AG08396 (cell line): ENCODE results near the gene SIM1.

Experiments
- DNase-seq: peaks from one replicate; pipeline ENCODE4 v3.0.0; 2012; ENCODE audit warnings: low spot score, mixed read lengths

SIM1 gene

GRCh38 chr6:100353276-100354015, 111.3 kb downstream of the SIM1 start:
- DNase-seq, result peak; percentile 24

GRCh38 chr6:100350139-100350538, 114.6 kb downstream of the SIM1 start:
- no peak for DNase-seq

- DNase-seq, result no peak
These were observed 115.4 kb downstream of the SIM1 start for GRCh38 chr6:100349366-100349765.

GRCh38 chr6:100347901-100348550, 116.7 kb downstream of the SIM1 start:
- DNase-seq, result no peak

GRCh38 chr6:100346828-100347227, 117.9 kb downstream of the SIM1 start:
- no peak for DNase-seq

GRCh38 chr6:100346203-100346602, 118.5 kb downstream of the SIM1 start:
- DNase-seq, result no peak

GRCh38 chr6:100344761-100345160, 120.0 kb downstream of the SIM1 start:
- DNase-seq, result peak; percentile 46

GRCh38 chr6:100344321-100344720, 120.4 kb downstream of the SIM1 start:
- no peak for DNase-seq

- no peak for DNase-seq
These were observed 121.2 kb downstream of the SIM1 start for GRCh38 chr6:100343316-100344077.

GRCh38 chr6:100342830-100343229, 121.9 kb downstream of the SIM1 start:
- DNase-seq, result no peak

- no peak for DNase-seq
These were observed 125.0 kb downstream of the SIM1 start for GRCh38 chr6:100339574-100340255.

- DNase-seq, result no peak
These were observed 126.6 kb downstream of the SIM1 start for GRCh38 chr6:100338090-100338489.

- no peak for DNase-seq
These were observed 127.8 kb downstream of the SIM1 start for GRCh38 chr6:100336876-100337275.

- DNase-seq, result no peak
These were observed 128.7 kb downstream of the SIM1 start for GRCh38 chr6:100335991-100336390.
